Subcutaneous adipose tissue (tissue), 4 donors: Measurements from ENCODE around the gene SNRPD3. TPM values are rescaled to one million over a fixed set of nuclear protein-coding genes. Genes with fewer than 3 reads are reported as not detected.

ENCODE experiments used
- CTCF ChIP-seq: fragments of 450-650 bp; IDR thresholded peaks from one replicate; pipeline ENCODE4 v1.5.1; 2016; ENCODE audit warnings: low read depth, mild to moderate bottlenecking, control low read depth, antibody characterized with exemption, moderate library complexity
- total RNA-seq, 4 donors: library from RNA; depleted of rRNA; stranded (reverse); fragments of >200 nt; gene quantifications; one replicate each; pipeline ENCODE4 v1.1.0, GENCODE V29; 2016

The SNRPD3 gene
- total RNA-seq, 4 donors from 2014 or later: 82.4 to 154 (median 104) TPM

- no peak for TF ChIP-seq CTCF
These were observed 8.7 kb downstream of the SNRPD3 start for GRCh38 chr22:24564376-24565058.

GRCh38 chr22:24565077-24565476 is 9.3 kb downstream of the SNRPD3 start:
- no peak for TF ChIP-seq CTCF

GRCh38 chr22:24566899-24567511 is 11.2 kb downstream of the SNRPD3 start:
- TF ChIP-seq CTCF: no peak

GRCh38 chr22:24567668-24568067 is 11.9 kb downstream of the SNRPD3 start:
- TF ChIP-seq CTCF: no peak

GRCh38 chr22:24571266-24571665 is 15.5 kb downstream of the SNRPD3 start:
- no peak for TF ChIP-seq CTCF

- TF ChIP-seq CTCF: no peak
These were observed 21.0 kb downstream of the SNRPD3 start for GRCh38 chr22:24576778-24577177.

- TF ChIP-seq CTCF: no peak
These were observed 22.8 kb downstream of the SNRPD3 start for GRCh38 chr22:24578355-24579257.
